ENCODE data around the gene ZNF579.
A peak's percentile ranks its signal among the peaks of the same experiment; 100 is the strongest.

Gene ZNF579

GRCh38 chr19:55553217-55554182 lies 27.1 kb downstream of the ZNF579 start:
- DNase-seq (ENCODE audit: low read depth), result no peak
- no peak for TF ChIP-seq CTCF (conservative IDR thresholded peaks at IDR 0.05; ENCODE audit: control insufficient read depth, insufficient read depth, low read depth, low read length)
- H3K4me3 ChIP-seq (ENCODE audit: control insufficient read depth, low read depth, low read length), result no peak overlapping the region

GRCh38 chr19:55552620-55553019 lies 28.0 kb downstream of the ZNF579 start:
- no peak for TF ChIP-seq CTCF (conservative IDR thresholded peaks at IDR 0.05; ENCODE audit: control insufficient read depth, insufficient read depth, low read depth, low read length)
- no peak overlapping the region for H3K4me3 ChIP-seq (ENCODE audit: control insufficient read depth, low read depth, low read length)
- peak; percentile 84 for DNase-seq (ENCODE audit: low read depth)

GRCh38 chr19:55552206-55552605 lies 28.4 kb downstream of the ZNF579 start:
- no peak for DNase-seq (ENCODE audit: low read depth)
- no peak overlapping the region for H3K4me3 ChIP-seq (ENCODE audit: control insufficient read depth, low read depth, low read length)
- TF ChIP-seq CTCF (conservative IDR thresholded peaks at IDR 0.05; ENCODE audit: control insufficient read depth, insufficient read depth, low read depth, low read length), result no peak

- no peak overlapping the region for H3K4me3 ChIP-seq (ENCODE audit: control insufficient read depth, low read depth, low read length)
- no peak for TF ChIP-seq CTCF (conservative IDR thresholded peaks at IDR 0.05; ENCODE audit: control insufficient read depth, insufficient read depth, low read depth, low read length)
- DNase-seq (ENCODE audit: low read depth), result no peak
Measured at GRCh38 chr19:55550321-55550650, 30.4 kb downstream of the ZNF579 start.

- no peak for TF ChIP-seq CTCF (conservative IDR thresholded peaks at IDR 0.05; ENCODE audit: control insufficient read depth, insufficient read depth, low read depth, low read length)
- DNase-seq (ENCODE audit: low read depth), result peak; percentile 91
- H3K4me3 ChIP-seq (ENCODE audit: control insufficient read depth, low read depth, low read length), result no peak overlapping the region
Measured at GRCh38 chr19:55549500-55550320, 30.9 kb downstream of the ZNF579 start.

GRCh38 chr19:55546822-55547614 lies 33.6 kb downstream of the ZNF579 start:
- no peak overlapping the region for H3K4me3 ChIP-seq (ENCODE audit: control insufficient read depth, low read depth, low read length)
- peak; percentile 94 for DNase-seq (ENCODE audit: low read depth)

More at GRCh38 chr19:55546822-55547614, 33.6 kb downstream of the ZNF579 start:
- TF ChIP-seq CTCF (conservative IDR thresholded peaks at IDR 0.05; ENCODE audit: control insufficient read depth, insufficient read depth, low read depth, low read length), result no peak

All from fibroblast of mammary gland (primary cell).